Lower leg skin (tissue), 4 donors: ENCODE results near the gene MAPK14. TPM values are rescaled to one million over a fixed set of nuclear protein-coding genes. Genes with fewer than 3 reads are reported as not detected.

Experiments used
- DNase-seq, 2 donors: peaks; one replicate each; pipeline ENCODE4 v3.0.0-alpha.2; 2019; ENCODE audit warnings: low spot score in 2 of 2
- H3K4me3 ChIP-seq: fragments of 200-600 bp; sonication (generic); 2 replicates; pipeline ENCODE4 v1.5.1; 2017; ENCODE audit warnings: mild to moderate bottlenecking, low read depth; ENCODE audit not compliant: poor library complexity, severe bottlenecking
- CTCF ChIP-seq, 3 donors: fragments of 450-650 bp; IDR thresholded peaks; one replicate each; pipeline ENCODE4 v1.5.1; 2016; ENCODE audit warnings: antibody characterized with exemption in 3 of 3, mild to moderate bottlenecking in 3 of 3, moderate library complexity in 2 of 3
- POLR2A ChIP-seq, 2 donors: fragments of 450-650 bp; IDR thresholded peaks; one replicate each; pipeline ENCODE4 v1.6.1; 2016 to 2017; ENCODE audit warnings: antibody characterized with exemption in 2 of 2, mild to moderate bottlenecking in 1 of 2, moderate library complexity in 1 of 2
- WGBS, 2 donors: methylation state at CpG; one replicate each; pipeline ENCODE4 v1.1.5; 2018; 5-methylcytosine and 5-hydroxymethylcytosine counted together
- intact Hi-C: fragments of 100-400 bp; cut with DNase I; formaldehyde crosslinking; loops from one replicate; pipeline ENCODE4 v1.15.0; 2023; ENCODE audit warnings: low total_unique reads
- total RNA-seq, 4 donors: library from RNA; depleted of rRNA; stranded (reverse); fragments of >200 nt; gene quantifications; one replicate each; pipeline ENCODE4 v1.1.0, GENCODE V29; 2016

MAPK14 gene
- total RNA-seq, 4 donors from 2014 or later, result 63.0 to 153 (median 77.7) TPM

- intact Hi-C loops, result no loop called here
- no peak overlapping the region for H3K4me3 ChIP-seq
- no peak for DNase-seq
- 92 to 93% methylated on average over 5 of the region's 5 CpGs for WGBS, 2 donors
- TF ChIP-seq POLR2A (IDR thresholded peaks at IDR 0.05) (no peak), CTCF (IDR thresholded peaks at IDR 0.05) (no peak)
These were observed 61.4 kb downstream of the MAPK14 start for GRCh38 chr6:36089048-36089447.

GRCh38 chr6:36094238-36094637 is 66.6 kb downstream of the MAPK14 start:
- WGBS, 2 donors, result 88 to 96% methylated on average over 2 of the region's 2 CpGs
- no peak overlapping the region for H3K4me3 ChIP-seq
- intact Hi-C loops, result loop anchor here (5.0 kb wide), 1 partner anchor 67 kb away; the partner anchor contains the start of gene MAPK14
- DNase-seq, result no peak
- no peak for TF ChIP-seq POLR2A (IDR thresholded peaks at IDR 0.05)
- no peak for TF ChIP-seq CTCF (IDR thresholded peaks at IDR 0.05)

GRCh38 chr6:36094753-36095496 is 67.3 kb downstream of the MAPK14 start:
- peak; percentile 80 to 98 for DNase-seq
- TF ChIP-seq CTCF (IDR thresholded peaks at IDR 0.05) (peak in 1 of 3 donors; percentile 72), POLR2A (IDR thresholded peaks at IDR 0.05) (no peak)
- 10 to 11% methylated on average over 9 of the region's 9 CpGs for WGBS, 2 donors
- no peak overlapping the region for H3K4me3 ChIP-seq
- intact Hi-C loops, result loop anchor here (5.0 kb wide), 1 partner anchor 68 kb away; the partner anchor contains the start of gene MAPK14

- no peak for TF ChIP-seq POLR2A (IDR thresholded peaks at IDR 0.05)
- peak in 1 of 3 donors; percentile 5 for TF ChIP-seq CTCF (IDR thresholded peaks at IDR 0.05)
- no peak overlapping the region for H3K4me3 ChIP-seq
- 84 to 87% methylated on average over 8 of the region's 8 CpGs for WGBS, 2 donors
- intact Hi-C loops, result no loop called here
- DNase-seq, result no peak
These were observed 68.1 kb downstream of the MAPK14 start for GRCh38 chr6:36095497-36096391.

GRCh38 chr6:36098253-36098919 is 70.8 kb downstream of the MAPK14 start:
- TF ChIP-seq POLR2A (IDR thresholded peaks at IDR 0.05), result no peak
- TF ChIP-seq CTCF (IDR thresholded peaks at IDR 0.05), result no peak
- intact Hi-C loops, result no loop called here
- no peak for DNase-seq
- no peak overlapping the region for H3K4me3 ChIP-seq
- 83 to 88% methylated on average over 3 of the region's 3 CpGs for WGBS, 2 donors
